ENCODE measurements around the gene ABO. TPM values are rescaled to one million over a fixed set of nuclear protein-coding genes. Genes with fewer than 3 reads are reported as not detected.

ABO gene
- total and polyA plus RNA-seq, 2 experiments from 2014 or later = not detected

- Histone ChIP-seq H3K27ac (no peak overlapping the region), H2AFZ (no peak overlapping the region; the same call in 1 of the 2 replicates), H3K4me3 (no peak overlapping the region), H3K9me2 (ENCODE audit: insufficient read depth) (no peaks in the 10 kb centered on the region), H4K20me1 (ENCODE audit: insufficient read depth) (no peaks in the 10 kb centered on the region), H3K4me1 (ENCODE audit: insufficient read depth) (no peaks in the 10 kb centered on the region), H3F3A (ENCODE audit: insufficient read depth) (no peaks in the 10 kb centered on the region), H3K27me3 (replicated peaks; ENCODE audit: insufficient read depth) (peaks cover 17% of the 10 kb centered on the region), H3K36me3 (ENCODE audit: low read depth) (no peaks in the 10 kb centered on the region), H3K79me2 (ENCODE audit: insufficient read depth) (no peaks in the 10 kb centered on the region), H3K9ac (no peak overlapping the region), H3K9me3 (ENCODE audit: low read depth) (no peaks in the 10 kb centered on the region), H3K4me2 (ENCODE audit: unreplicated experiment) (no peak overlapping the region)
- in situ Hi-C loops (cut with MboI) = no loop called here
- no peak for DNase-seq
- WGBS, 2 experiments (ENCODE audit: low coverage in 1 of 2, low lambda C conversion rate in 2 of 2, missing lambda C conversion rate in 2 of 2) = 52 to 54% methylated on average over 16 of the region's 16 CpGs
- TF ChIP-seq EZH2 (IDR thresholded peaks at IDR 0.05; ENCODE audit: insufficient read depth, poor library complexity, severe bottlenecking) = no peak
- TF ChIP-seq EZH2phosphoT487 (IDR thresholded peaks at IDR 0.05; ENCODE audit: insufficient read depth, low read depth) = no peak
Observed at GRCh38 chr9:133307301-133307700, 32.3 kb upstream of the ABO start.

DNA sequence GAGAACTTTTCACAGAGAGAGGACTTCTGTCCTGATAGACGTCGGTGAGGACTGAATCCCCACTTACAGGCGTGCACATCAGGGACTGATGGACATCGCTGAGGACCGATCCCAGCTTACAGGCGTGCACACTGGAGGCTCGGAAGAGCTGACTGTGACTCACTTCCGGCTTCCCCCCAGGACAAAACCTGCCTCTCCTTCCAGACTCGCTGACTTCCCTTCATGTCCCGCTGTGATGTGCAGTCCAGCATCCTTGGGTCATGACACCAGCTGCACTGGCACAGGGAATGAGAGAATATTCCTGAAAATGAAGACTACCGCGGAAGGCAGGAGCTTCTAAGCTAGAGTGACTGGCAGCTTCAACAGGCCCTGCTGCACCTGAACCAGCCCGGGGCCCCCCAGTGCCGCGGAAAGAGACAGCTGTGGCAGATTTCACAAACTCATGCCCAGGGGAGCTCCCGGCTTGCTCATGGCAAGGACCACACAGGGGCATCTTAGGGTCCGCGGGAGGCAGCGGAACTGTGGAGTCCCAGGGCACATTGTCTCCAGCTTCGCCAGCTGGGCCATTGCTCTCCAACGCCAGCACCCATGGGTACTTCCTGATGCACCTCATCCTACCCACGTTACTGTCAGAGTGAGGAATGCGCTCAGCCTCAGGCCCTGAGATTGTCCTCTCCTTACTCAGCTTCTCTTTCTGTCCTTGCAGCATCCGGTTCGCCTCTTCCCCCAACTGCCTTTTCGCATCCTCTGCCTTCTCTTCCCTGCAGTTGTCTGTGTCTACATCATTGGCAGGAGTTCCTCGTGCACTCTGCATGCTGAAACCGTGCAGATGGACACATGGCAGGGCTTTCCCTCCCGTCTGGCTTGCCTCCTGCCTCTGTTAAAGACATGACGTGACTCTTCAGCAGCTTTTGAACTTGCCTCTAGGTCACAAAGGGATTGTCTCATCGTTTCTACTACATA, 31.5 kb upstream of the ABO start:
- no peak overlapping the region for H3K4me2 ChIP-seq (ENCODE audit: unreplicated experiment)

DNA sequence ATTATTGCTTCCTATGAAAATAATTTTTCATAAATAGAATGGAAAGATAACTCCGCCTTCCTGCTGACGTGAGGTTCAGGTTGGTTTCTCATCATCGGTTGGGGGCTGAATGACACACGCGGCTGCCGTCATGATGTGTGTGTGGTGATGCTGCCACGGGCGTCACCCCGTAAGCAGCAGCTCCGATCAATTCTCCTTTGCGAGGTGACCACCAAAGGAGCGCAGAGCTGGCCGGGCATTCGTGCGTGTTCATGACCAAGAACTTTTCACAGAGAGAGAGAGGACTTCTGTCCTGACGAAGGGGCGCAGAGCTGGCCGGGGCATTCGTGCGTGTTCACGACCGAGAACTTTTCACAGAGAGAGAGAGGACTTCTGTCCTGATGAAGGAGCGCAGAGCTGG, 30.7 kb upstream of the ABO start:
- TF ChIP-seq EZH2phosphoT487 (IDR thresholded peaks at IDR 0.05; ENCODE audit: insufficient read depth, low read depth) (no peak), EZH2 (IDR thresholded peaks at IDR 0.05; ENCODE audit: insufficient read depth, poor library complexity, severe bottlenecking) (no peak)
- DNase-seq = no peak
- no peaks in the 10 kb centered on the region for H3K9me2 ChIP-seq (ENCODE audit: insufficient read depth)
- no peak overlapping the region for H2AFZ ChIP-seq
- H3K27me3 ChIP-seq (replicated peaks; ENCODE audit: insufficient read depth) = peaks cover 23% of the 10 kb centered on the region
- no peak overlapping the region for H3K9ac ChIP-seq
- no peak overlapping the region for H3K4me2 ChIP-seq (ENCODE audit: unreplicated experiment)
- no peaks in the 10 kb centered on the region for H3K36me3 ChIP-seq (ENCODE audit: low read depth)
- H3F3A ChIP-seq (ENCODE audit: insufficient read depth) = no peaks in the 10 kb centered on the region
- no peak overlapping the region for H3K27ac ChIP-seq
- H4K20me1 ChIP-seq (ENCODE audit: insufficient read depth) = no peaks in the 10 kb centered on the region
- H3K4me3 ChIP-seq = no peak overlapping the region
- H3K79me2 ChIP-seq (ENCODE audit: insufficient read depth) = no peaks in the 10 kb centered on the region
- 75 to 84% methylated on average over 16 to 19 of the region's 23 CpGs for WGBS, 2 experiments (ENCODE audit: low coverage in 1 of 2, low lambda C conversion rate in 2 of 2, missing lambda C conversion rate in 2 of 2)
- in situ Hi-C loops (cut with MboI) = no loop called here
- H3K4me1 ChIP-seq (ENCODE audit: insufficient read depth) = no peaks in the 10 kb centered on the region
- no peaks in the 10 kb centered on the region for H3K9me3 ChIP-seq (ENCODE audit: low read depth)

More for the DNA sequence above, 31.5 kb upstream of the ABO start:
- WGBS, 2 experiments (ENCODE audit: low coverage in 1 of 2, low lambda C conversion rate in 2 of 2, missing lambda C conversion rate in 2 of 2) = 53 to 54% methylated on average over 31 of the region's 31 CpGs
- Histone ChIP-seq H3K4me3 (no peak overlapping the region), H3K27me3 (replicated peaks; ENCODE audit: insufficient read depth) (peaks cover 23% of the 10 kb centered on the region), H3K27ac (no peak overlapping the region), H3K4me1 (ENCODE audit: insufficient read depth) (no peaks in the 10 kb centered on the region), H3K79me2 (ENCODE audit: insufficient read depth) (no peaks in the 10 kb centered on the region), H4K20me1 (ENCODE audit: insufficient read depth) (no peaks in the 10 kb centered on the region), H3K36me3 (ENCODE audit: low read depth) (no peaks in the 10 kb centered on the region), H3K9me3 (ENCODE audit: low read depth) (no peaks in the 10 kb centered on the region), H2AFZ (no peak overlapping the region; the same call in 1 of the 2 replicates), H3F3A (ENCODE audit: insufficient read depth) (no peaks in the 10 kb centered on the region), H3K9me2 (ENCODE audit: insufficient read depth) (no peaks in the 10 kb centered on the region), H3K9ac (no peak overlapping the region)
- DNase-seq = no peak
- in situ Hi-C loops (cut with MboI) = no loop called here
- TF ChIP-seq EZH2 (IDR thresholded peaks at IDR 0.05; ENCODE audit: insufficient read depth, poor library complexity, severe bottlenecking) (no peak), EZH2phosphoT487 (IDR thresholded peaks at IDR 0.05; ENCODE audit: insufficient read depth, low read depth) (no peak)

DNA sequence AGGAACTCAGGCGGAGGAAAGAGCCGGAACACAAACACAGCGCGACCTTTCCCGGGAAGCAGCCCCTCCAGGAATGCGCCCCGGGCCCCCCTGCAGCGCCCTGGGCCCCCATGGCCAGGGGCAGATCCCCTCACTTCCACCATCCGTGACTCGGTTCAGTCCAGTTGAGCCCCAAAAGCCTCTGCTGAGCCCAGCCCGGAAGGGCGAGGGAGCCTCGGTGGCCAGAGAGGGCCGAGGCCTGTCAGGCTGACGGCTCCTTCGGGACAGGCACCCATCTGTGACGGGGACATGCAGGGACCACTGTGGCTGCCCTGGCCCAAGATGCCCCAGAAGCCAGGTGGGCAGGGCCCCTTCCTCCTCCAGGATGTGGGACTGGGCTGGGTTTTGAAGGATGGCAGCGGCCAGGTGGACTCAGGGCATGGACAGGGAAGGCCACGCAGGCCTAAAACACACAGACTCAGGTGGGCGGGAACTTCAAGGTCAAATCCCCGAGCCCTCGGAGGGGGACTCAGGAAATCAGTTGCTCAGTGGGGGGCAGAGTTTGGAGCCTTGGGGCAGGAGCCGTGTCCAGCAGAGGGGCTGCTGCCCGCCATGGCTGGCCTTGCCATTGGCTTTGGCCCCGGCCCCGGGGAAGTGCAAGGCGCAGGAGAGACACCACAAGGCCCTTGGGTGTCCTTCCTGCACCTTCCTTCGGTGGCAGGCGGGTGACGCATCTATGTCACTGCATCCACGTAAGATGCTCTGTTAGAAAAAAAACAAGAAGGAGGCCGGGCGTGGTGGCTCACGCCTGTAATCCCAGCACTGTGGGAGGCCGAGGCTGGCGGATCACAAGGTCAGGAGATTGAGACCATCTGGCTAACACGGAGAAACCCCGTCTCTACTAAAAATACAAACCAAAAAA, 29.7 kb upstream of the ABO start:
- Histone ChIP-seq H3K9ac (no peak overlapping the region), H3K4me2 (ENCODE audit: unreplicated experiment) (no peak overlapping the region), H3K27ac (no peak overlapping the region), H3K9me3 (ENCODE audit: low read depth) (no peaks in the 10 kb centered on the region), H3K79me2 (ENCODE audit: insufficient read depth) (no peaks in the 10 kb centered on the region), H3K4me1 (ENCODE audit: insufficient read depth) (no peaks in the 10 kb centered on the region), H3K36me3 (ENCODE audit: low read depth) (no peaks in the 10 kb centered on the region), H2AFZ (no peak overlapping the region), H4K20me1 (ENCODE audit: insufficient read depth) (no peaks in the 10 kb centered on the region), H3K9me2 (ENCODE audit: insufficient read depth) (no peaks in the 10 kb centered on the region), H3K4me3 (no peak overlapping the region), H3F3A (ENCODE audit: insufficient read depth) (no peaks in the 10 kb centered on the region), H3K27me3 (replicated peaks; ENCODE audit: insufficient read depth) (peaks cover 23% of the 10 kb centered on the region)
- in situ Hi-C loops (cut with MboI) = no loop called here
- DNase-seq = no peak
- TF ChIP-seq EZH2phosphoT487 (IDR thresholded peaks at IDR 0.05; ENCODE audit: insufficient read depth, low read depth) (no peak), EZH2 (IDR thresholded peaks at IDR 0.05; ENCODE audit: insufficient read depth, poor library complexity, severe bottlenecking) (no peak)
- WGBS, 2 experiments (ENCODE audit: low coverage in 1 of 2, low lambda C conversion rate in 2 of 2, missing lambda C conversion rate in 2 of 2) = 67 to 71% methylated on average over 29 to 36 of the region's 38 CpGs
